ENCODE results near the gene CACNG7.

The CACNG7 gene

GRCh38 chr19:53978975-53979801 is 70.1 kb downstream of the CACNG7 start:
- H3K27ac ChIP-seq (ENCODE audit: low read length), result no peak overlapping the region
- no peaks in the 10 kb centered on the region for H3K27me3 ChIP-seq (ENCODE audit: insufficient read depth, low read length, poor library complexity)
- H2AFZ ChIP-seq (ENCODE audit: low read depth, low read length), result no peak overlapping the region
- no peaks in the 10 kb centered on the region for H3K36me3 ChIP-seq (ENCODE audit: insufficient read depth, low read length)
- H3K4me3 ChIP-seq (ENCODE audit: low read depth in 1 of 2, low read length in 2 of 2), result no peak overlapping the region
- no peak for ATAC-seq (ENCODE audit: insufficient read depth, low read depth)
- no peak for DNase-seq
- no peak overlapping the region for H3K4me2 ChIP-seq (ENCODE audit: insufficient read depth, low read length)
- H3K4me1 ChIP-seq (ENCODE audit: insufficient read depth, low read length), result no peaks in the 10 kb centered on the region
- H3K9me3 ChIP-seq (ENCODE audit: insufficient read depth, low read length, severe bottlenecking), result no peaks in the 10 kb centered on the region
- H3K79me2 ChIP-seq (ENCODE audit: insufficient read depth, low read length), result no peaks in the 10 kb centered on the region
- no peak overlapping the region for H3K9ac ChIP-seq (ENCODE audit: low read depth, low read length)
- no peaks in the 10 kb centered on the region for H4K20me1 ChIP-seq (ENCODE audit: insufficient read depth, low read length)
- TF ChIP-seq CTCF (IDR thresholded peaks at IDR 0.05; ENCODE audit: borderline replicate concordance, extremely low read depth, low read length, poor library complexity, severe bottlenecking) (no peak), EZH2 (IDR thresholded peaks at IDR 0.05; ENCODE audit: borderline replicate concordance, low read depth, low read length, severe bottlenecking) (no peak)

- no peak overlapping the region for H3K9ac ChIP-seq (ENCODE audit: low read depth, low read length)
- DNase-seq (no peak), ATAC-seq (ENCODE audit: insufficient read depth, low read depth) (no peak)
- H3K27me3 ChIP-seq (ENCODE audit: insufficient read depth, low read length, poor library complexity), result no peaks in the 10 kb centered on the region
- H3K9me3 ChIP-seq (ENCODE audit: insufficient read depth, low read length, severe bottlenecking), result no peaks in the 10 kb centered on the region
- H3K27ac ChIP-seq (ENCODE audit: low read length), result no peak overlapping the region
- no peak overlapping the region for H3K4me3 ChIP-seq (ENCODE audit: low read depth in 1 of 2, low read length in 2 of 2)
- no peaks in the 10 kb centered on the region for H4K20me1 ChIP-seq (ENCODE audit: insufficient read depth, low read length)
- H3K36me3 ChIP-seq (ENCODE audit: insufficient read depth, low read length), result no peaks in the 10 kb centered on the region
- H2AFZ ChIP-seq (ENCODE audit: low read depth, low read length), result no peak overlapping the region
- no peaks in the 10 kb centered on the region for H3K4me1 ChIP-seq (ENCODE audit: insufficient read depth, low read length)
- TF ChIP-seq CTCF (IDR thresholded peaks at IDR 0.05; ENCODE audit: borderline replicate concordance, extremely low read depth, low read length, poor library complexity, severe bottlenecking) (no peak), EZH2 (IDR thresholded peaks at IDR 0.05; ENCODE audit: borderline replicate concordance, low read depth, low read length, severe bottlenecking) (no peak)
- H3K79me2 ChIP-seq (ENCODE audit: insufficient read depth, low read length), result no peaks in the 10 kb centered on the region
- no peak overlapping the region for H3K4me2 ChIP-seq (ENCODE audit: insufficient read depth, low read length)
These were observed 71.7 kb downstream of the CACNG7 start for GRCh38 chr19:53980539-53981375.

GRCh38 chr19:53981376-53981951 is 72.4 kb downstream of the CACNG7 start:
- Histone ChIP-seq H3K36me3 (ENCODE audit: insufficient read depth, low read length) (no peaks in the 10 kb centered on the region), H3K9me3 (ENCODE audit: insufficient read depth, low read length, severe bottlenecking) (no peaks in the 10 kb centered on the region), H3K4me2 (ENCODE audit: insufficient read depth, low read length) (no peak overlapping the region), H3K9ac (ENCODE audit: low read depth, low read length) (no peak overlapping the region), H3K27ac (ENCODE audit: low read length) (no peak overlapping the region), H3K79me2 (ENCODE audit: insufficient read depth, low read length) (no peaks in the 10 kb centered on the region), H3K4me3 (ENCODE audit: low read depth in 1 of 2, low read length in 2 of 2) (no peak overlapping the region), H3K4me1 (ENCODE audit: insufficient read depth, low read length) (no peaks in the 10 kb centered on the region), H3K27me3 (ENCODE audit: insufficient read depth, low read length, poor library complexity) (no peaks in the 10 kb centered on the region), H4K20me1 (ENCODE audit: insufficient read depth, low read length) (no peaks in the 10 kb centered on the region), H2AFZ (ENCODE audit: low read depth, low read length) (no peak overlapping the region)
- ATAC-seq (ENCODE audit: insufficient read depth, low read depth) (no peak), DNase-seq (no peak)
- TF ChIP-seq CTCF (IDR thresholded peaks at IDR 0.05; ENCODE audit: borderline replicate concordance, extremely low read depth, low read length, poor library complexity, severe bottlenecking) (no peak), EZH2 (IDR thresholded peaks at IDR 0.05; ENCODE audit: borderline replicate concordance, low read depth, low read length, severe bottlenecking) (no peak)
